Common myeloid progenitor, CD34-positive (primary cell): Measurements from ENCODE around the gene RAF1.

Experiments
- CTCF ChIA-PET: fragments of 350-600 bp; sonication (Branson Sonifier 250); formaldehyde crosslinking; loops from one replicate; lab custom pipeline; 2021; ENCODE audit warnings: antibody characterized with exemption; lab: Charles Lee
- POLR2A ChIA-PET: fragments of 350-600 bp; sonication (Branson Sonifier 250); formaldehyde crosslinking; loops from one replicate; lab custom pipeline; 2021; ENCODE audit warnings: antibody characterized with exemption; lab: Charles Lee
- DNase-seq, 3 donors: peaks; one replicate each; pipeline versions ENCODE4 v3.0.0 to v3.0.0-alpha.2; 2013
- H3K27ac ChIP-seq, 2 experiments: 1 replicate in 1 of 2; 2 replicates in 1 of 2; pipeline ENCODE4 v1.7.0; 2013; ENCODE audit warnings: inconsistent platforms in 2 of 2, low read length in 2 of 2, mild to moderate bottlenecking in 2 of 2, low read depth in 1 of 2, moderate library complexity in 1 of 2; ENCODE audit not compliant: severe bottlenecking in 2 of 2, insufficient read depth in 1 of 2, poor library complexity in 1 of 2
- H3K27me3 ChIP-seq, 5 experiments: replicated peaks in 2 of 5; 1 replicate in 3 of 5; 2 replicates in 2 of 5; pipeline versions ENCODE4 v1.6.1 to v1.7.0; 2013; ENCODE audit warnings: low read length in 4 of 5, mild to moderate bottlenecking in 2 of 5, moderate library complexity in 2 of 5, inconsistent platforms in 1 of 5; ENCODE audit not compliant: insufficient read depth in 5 of 5, control insufficient read depth in 4 of 5
- H3K36me3 ChIP-seq, 4 experiments: 1 replicate in 2 of 4; 2 replicates in 2 of 4; pipeline versions ENCODE4 v1.6.1 to v1.7.0; 2013; ENCODE audit warnings: low read length in 3 of 4, control low read depth in 1 of 4, mild to moderate bottlenecking in 1 of 4; ENCODE audit not compliant: control insufficient read depth in 4 of 4, insufficient read depth in 4 of 4
- H3K4me1 ChIP-seq, 4 experiments: 1 replicate in 3 of 4; 2 replicates in 1 of 4; pipeline versions ENCODE4 v1.6.1 to v1.7.1; 2013; ENCODE audit warnings: low read length in 3 of 4, mild to moderate bottlenecking in 3 of 4, control low read depth in 1 of 4, inconsistent platforms in 1 of 4, moderate library complexity in 1 of 4; ENCODE audit not compliant: control insufficient read depth in 4 of 4, insufficient read depth in 4 of 4; ENCODE audit errors: control extremely low read depth in 1 of 4
- H3K4me3 ChIP-seq, 7 experiments: 1 replicate in 4 of 7; 2 replicates in 3 of 7; pipeline versions ENCODE4 v1.5.1 to v1.7.0; 2013; ENCODE audit warnings: mild to moderate bottlenecking in 7 of 7, low read length in 6 of 7, moderate library complexity in 6 of 7, inconsistent platforms in 2 of 7, low read depth in 2 of 7, control low read depth in 1 of 7; ENCODE audit not compliant: insufficient read depth in 4 of 7, control insufficient read depth in 1 of 7; ENCODE audit errors: extremely low read depth in 1 of 7
- H3K9me3 ChIP-seq, 5 experiments: 1 replicate in 4 of 5; 2 replicates in 1 of 5; pipeline versions ENCODE4 v1.6.1 to v1.7.1; 2013; ENCODE audit warnings: low read length in 4 of 5, mild to moderate bottlenecking in 2 of 5, inconsistent platforms in 1 of 5, low read depth in 1 of 5, moderate library complexity in 1 of 5; ENCODE audit not compliant: control insufficient read depth in 4 of 5, insufficient read depth in 2 of 5; ENCODE audit errors: control extremely low read depth in 1 of 5
- WGBS: methylation state at CpG from one replicate; pipeline ENCODE4 v1.1.5; 2013; ENCODE audit not compliant: insufficient coverage; 5-methylcytosine and 5-hydroxymethylcytosine counted together

RAF1 gene

DNA sequence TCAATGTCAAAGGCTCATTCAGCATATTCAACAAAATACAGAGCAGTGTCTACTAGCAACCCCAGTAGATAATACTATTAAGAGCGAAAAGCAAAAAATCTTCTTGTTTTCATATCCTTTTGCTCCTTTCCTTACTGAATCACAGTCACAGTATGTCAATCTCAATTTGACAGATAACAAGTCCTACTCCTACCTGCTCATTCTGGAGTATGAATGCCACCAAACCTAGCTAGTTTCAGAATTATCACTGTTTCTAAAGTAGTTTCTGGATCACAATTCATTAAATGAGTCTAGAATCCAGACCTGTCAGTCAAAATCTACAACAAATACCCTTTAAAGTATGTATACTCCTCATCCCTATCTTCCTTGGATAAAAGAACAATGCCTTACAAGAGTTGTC is 55.5 kb downstream of the RAF1 start:
- POLR2A ChIA-PET: no interaction called here
- H3K4me1 ChIP-seq: peaks cover 0 to under 1% (median under 1%) of the 10 kb centered on the region in 4 experiments

GRCh38 chr3:12603969-12604368 is 59.9 kb downstream of the RAF1 start:
- Histone ChIP-seq H3K27ac (no peak overlapping the region), H3K4me3 (no peak overlapping the region), H3K9me3 (no peaks in the 10 kb centered on the region), H3K4me1 (no peaks in the 10 kb centered on the region), H3K27me3 (no peaks in the 10 kb centered on the region), H3K36me3 (peaks cover 15 to 81% (median 67%) of the 10 kb centered on the region in 4 experiments)
- 100% methylated on average over 1 of the region's 2 CpGs for WGBS
- DNase-seq: no peak
- CTCF ChIA-PET: no interaction called here
- POLR2A ChIA-PET: no interaction called here

More for the DNA sequence above, 55.5 kb downstream of the RAF1 start:
- H3K4me3 ChIP-seq: no peak overlapping the region
- no peaks in the 10 kb centered on the region for H3K9me3 ChIP-seq
- no peak for DNase-seq
- H3K36me3 ChIP-seq: peaks cover 15 to 71% (median 46%) of the 10 kb centered on the region in 4 experiments
- no peak overlapping the region for H3K27ac ChIP-seq
- WGBS: 100% methylated on average over 1 of the region's 1 CpG
- CTCF ChIA-PET: no interaction called here
- no peaks in the 10 kb centered on the region for H3K27me3 ChIP-seq

- no peak overlapping the region for H3K27ac ChIP-seq
- no peak overlapping the region for H3K4me3 ChIP-seq
- CTCF ChIA-PET: interaction anchor here (1.2 to 1.8 kb wide), 5 partner anchors 10 to 241 kb away, joined by 3 to 6 read pairs (median 4); partner anchors contain the start of gene RPL32
- H3K9me3 ChIP-seq: no peaks in the 10 kb centered on the region
- POLR2A ChIA-PET: interaction anchor here (0.9 kb wide), 1 partner anchor 63 kb away, joined by 3 read pairs; the partner anchor contains the start of gene RAF1
- WGBS: no CpG with 5 or more reads among the region's 1 CpG
- peaks cover 14 to 83% (median 63%) of the 10 kb centered on the region in 4 experiments for H3K36me3 ChIP-seq
- no peaks in the 10 kb centered on the region for H3K4me1 ChIP-seq
- DNase-seq: peak in 2 of 3 donors; percentile 9
- H3K27me3 ChIP-seq: no peaks in the 10 kb centered on the region
Observed at GRCh38 chr3:12601072-12601471, 62.8 kb downstream of the RAF1 start.

GRCh38 chr3:12598890-12599289 is 65.0 kb downstream of the RAF1 start:
- H3K27ac ChIP-seq: no peak overlapping the region
- H3K4me1 ChIP-seq: no peaks in the 10 kb centered on the region
- DNase-seq: no peak
- ChIA-PET POLR2A (no interaction called here), CTCF (interaction anchor here (1.2 to 1.4 kb wide), 2 partner anchors 11 to 14 kb away, joined by 3 to 4 read pairs; no protein-coding TSS in a partner anchor)
- peaks cover 26 to 88% (median 60%) of the 10 kb centered on the region in 4 experiments for H3K36me3 ChIP-seq
- no peak overlapping the region for H3K4me3 ChIP-seq
- no peaks in the 10 kb centered on the region for H3K27me3 ChIP-seq
- no peaks in the 10 kb centered on the region for H3K9me3 ChIP-seq

- CTCF ChIA-PET: interaction anchor here (1.4 kb wide), 1 partner anchor 9 kb away, joined by 5 read pairs; no protein-coding TSS in a partner anchor
- WGBS: 100% methylated on average over 2 of the region's 3 CpGs
- H3K27ac ChIP-seq: no peak overlapping the region
- H3K9me3 ChIP-seq: no peaks in the 10 kb centered on the region
- H3K4me3 ChIP-seq: no peak overlapping the region
- POLR2A ChIA-PET: no interaction called here
- DNase-seq: no peak
- H3K27me3 ChIP-seq: no peaks in the 10 kb centered on the region
- peaks cover 0 to 6% (median 0%) of the 10 kb centered on the region in 4 experiments for H3K4me1 ChIP-seq
- peaks cover 27 to 75% (median 51%) of the 10 kb centered on the region in 4 experiments for H3K36me3 ChIP-seq
Observed at GRCh38 chr3:12593473-12593872, 70.4 kb downstream of the RAF1 start.

DNA sequence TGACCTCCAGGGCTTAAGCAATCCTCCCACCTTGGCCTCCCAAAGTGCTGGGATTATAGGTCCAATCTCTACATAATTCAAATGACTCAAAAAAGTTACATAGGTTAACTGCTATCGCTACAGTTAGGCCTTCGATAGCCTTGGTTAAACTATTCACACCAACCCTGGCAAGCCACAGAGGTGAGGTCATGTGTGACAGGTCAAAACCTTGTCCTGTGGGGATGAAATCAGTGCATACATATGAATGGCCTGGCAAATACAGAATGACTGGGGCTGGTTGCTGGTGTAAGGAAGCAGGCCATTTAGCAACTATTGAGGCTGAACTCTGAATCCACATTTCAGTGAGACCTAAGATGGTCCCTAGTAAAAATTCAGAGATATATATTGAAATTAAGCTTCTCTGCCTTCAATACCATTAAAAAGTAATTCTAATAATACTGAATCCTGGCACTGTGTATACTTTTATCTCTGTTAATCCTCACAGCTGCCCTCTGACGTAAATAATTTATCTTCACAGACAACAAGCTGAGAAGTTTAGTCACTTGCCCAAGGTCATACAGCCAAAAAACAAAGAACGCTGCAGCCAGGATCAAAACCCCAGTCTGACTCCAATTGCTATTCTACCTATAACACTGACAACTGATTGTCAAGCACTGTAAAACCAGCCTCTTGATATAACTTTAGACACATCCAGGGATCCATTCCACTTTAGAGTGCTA is 71.8 kb downstream of the RAF1 start:
- Histone ChIP-seq H3K4me3 (no peak overlapping the region), H3K9me3 (no peaks in the 10 kb centered on the region), H3K36me3 (peaks cover 22 to 75% (median 50%) of the 10 kb centered on the region in 4 experiments), H3K4me1 (peaks cover 0 to 6% (median 0%) of the 10 kb centered on the region in 4 experiments), H3K27me3 (no peaks in the 10 kb centered on the region), H3K27ac (no peak overlapping the region)
- WGBS: 100% methylated on average over 4 of the region's 4 CpGs
- DNase-seq: no peak
- ChIA-PET CTCF (no interaction called here), POLR2A (no interaction called here)

DNA sequence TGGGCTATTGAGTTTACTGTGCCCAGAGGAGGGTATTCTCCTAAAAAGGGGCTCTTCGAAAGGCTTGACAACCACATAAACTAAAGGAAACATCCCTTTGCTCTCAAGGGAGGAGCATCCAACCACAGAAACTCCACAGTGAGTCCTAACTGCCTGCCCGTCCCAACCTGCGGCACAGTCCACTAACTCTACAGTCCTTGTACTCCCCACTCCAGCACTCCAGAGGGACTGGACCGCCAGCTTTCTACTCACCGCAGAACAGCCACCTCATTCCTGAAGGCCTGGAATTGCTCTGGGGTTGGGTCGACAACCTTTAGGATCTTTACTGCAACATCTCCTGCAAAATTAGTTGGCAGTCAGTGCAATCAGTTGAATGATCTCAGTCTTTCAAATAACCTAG is 72.5 kb downstream of the RAF1 start:
- ChIA-PET POLR2A (no interaction called here), CTCF (interaction anchor here (1.1 kb wide), 1 partner anchor 68 kb away, joined by 3 read pairs; no protein-coding TSS in a partner anchor)
- no peak overlapping the region for H3K4me3 ChIP-seq
- DNase-seq: no peak
- H3K4me1 ChIP-seq: peaks cover 0 to 6% (median 0%) of the 10 kb centered on the region in 4 experiments
- no peak overlapping the region for H3K27ac ChIP-seq
- H3K36me3 ChIP-seq: peaks cover 21 to 78% (median 53%) of the 10 kb centered on the region in 4 experiments
- WGBS: 94% methylated on average over 6 of the region's 6 CpGs
- H3K9me3 ChIP-seq: no peaks in the 10 kb centered on the region
- no peaks in the 10 kb centered on the region for H3K27me3 ChIP-seq
